Neuron (in vitro differentiated cells): ENCODE results near the gene RUVBL2.
"Not testable (repeated sequence)": the region's sequence is repeated elsewhere in the genome, so short reads cannot be mapped to it uniquely, and the experiment has no call there.

Source experiments
- H2AFZ ChIP-seq: one replicate; pipeline ENCODE4 v1.6.1; 2013; ENCODE audit warnings: low read depth, mild to moderate bottlenecking, inconsistent platforms, low read length, moderate library complexity
- H3K27me3 ChIP-seq: one replicate; pipeline ENCODE4 v1.6.1; 2013; ENCODE audit warnings: low read length; ENCODE audit not compliant: insufficient read depth
- H3K36me3 ChIP-seq: one replicate; pipeline ENCODE4 v1.6.1; 2013; ENCODE audit warnings: low read length; ENCODE audit not compliant: insufficient read depth
- H3K4me1 ChIP-seq: one replicate; pipeline ENCODE4 v1.6.1; 2013; ENCODE audit warnings: low read length; ENCODE audit not compliant: insufficient read depth
- H3K4me3 ChIP-seq: 2 replicates; pipeline ENCODE4 v1.5.1; 2013; ENCODE audit warnings: mild to moderate bottlenecking, low read length, moderate library complexity
- H3K9me3 ChIP-seq: one replicate; pipeline ENCODE4 v1.6.1; 2013; ENCODE audit warnings: low read length

RUVBL2 gene

DNA sequence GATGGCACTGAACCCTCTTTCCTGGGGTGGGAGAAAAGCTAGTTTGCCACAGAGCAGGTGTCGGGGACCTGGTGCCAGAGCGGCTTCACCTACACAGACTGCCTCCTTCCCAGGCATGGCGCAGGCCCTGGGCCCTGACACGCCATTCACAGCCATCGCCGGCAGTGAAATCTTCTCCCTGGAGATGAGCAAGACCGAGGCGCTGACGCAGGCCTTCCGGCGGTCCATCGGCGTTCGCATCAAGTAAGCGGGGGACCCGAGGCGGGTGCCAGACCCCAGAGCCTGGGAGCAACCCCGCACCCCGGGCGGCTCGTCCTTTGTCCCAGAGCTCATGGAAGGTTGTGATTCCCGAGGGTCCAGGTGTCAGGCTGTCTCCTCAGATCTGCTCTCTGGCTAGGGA lies 13.2 kb downstream of the RUVBL2 start:
- peaks cover 65% of the 10 kb centered on the region for H3K36me3 ChIP-seq

GRCh38 chr19:49009828-49010227 lies 16.1 kb downstream of the RUVBL2 start:
- no peak overlapping the region for H2AFZ ChIP-seq
- H3K9me3 ChIP-seq = no peaks in the 10 kb centered on the region
- no peaks in the 10 kb centered on the region for H3K27me3 ChIP-seq
- H3K4me1 ChIP-seq = no peaks in the 10 kb centered on the region
- no peak overlapping the region for H3K4me3 ChIP-seq
- H3K36me3 ChIP-seq = peaks cover 67% of the 10 kb centered on the region

More for the DNA sequence above, 13.2 kb downstream of the RUVBL2 start:
- H3K4me3 ChIP-seq = no peak overlapping the region
- no peak overlapping the region for H2AFZ ChIP-seq
- H3K4me1 ChIP-seq = no peaks in the 10 kb centered on the region
- H3K27me3 ChIP-seq = no peaks in the 10 kb centered on the region
- no peaks in the 10 kb centered on the region for H3K9me3 ChIP-seq

DNA sequence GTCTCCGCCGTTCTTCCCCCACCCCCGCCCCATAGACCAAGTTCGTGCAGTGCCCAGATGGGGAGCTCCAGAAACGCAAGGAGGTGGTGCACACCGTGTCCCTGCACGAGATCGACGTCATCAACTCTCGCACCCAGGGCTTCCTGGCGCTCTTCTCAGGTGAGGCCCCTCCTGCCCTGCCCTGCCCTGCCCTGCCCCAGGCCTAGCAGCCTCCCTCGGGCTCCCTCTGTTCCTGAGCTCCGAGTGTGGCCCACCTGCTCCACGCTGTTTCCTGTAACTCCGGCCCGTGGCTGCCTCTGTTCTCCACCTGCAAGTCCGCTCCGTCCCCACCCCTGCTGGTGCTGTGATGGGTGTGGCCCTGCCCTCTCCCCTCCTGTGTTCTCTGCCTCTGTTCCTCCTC lies 16.8 kb downstream of the RUVBL2 start:
- H3K4me3 ChIP-seq = no peak overlapping the region
- H3K36me3 ChIP-seq = peaks cover 67% of the 10 kb centered on the region
- no peaks in the 10 kb centered on the region for H3K27me3 ChIP-seq
- H2AFZ ChIP-seq = no peak overlapping the region
- H3K4me1 ChIP-seq = no peaks in the 10 kb centered on the region
- no peaks in the 10 kb centered on the region for H3K9me3 ChIP-seq

DNA sequence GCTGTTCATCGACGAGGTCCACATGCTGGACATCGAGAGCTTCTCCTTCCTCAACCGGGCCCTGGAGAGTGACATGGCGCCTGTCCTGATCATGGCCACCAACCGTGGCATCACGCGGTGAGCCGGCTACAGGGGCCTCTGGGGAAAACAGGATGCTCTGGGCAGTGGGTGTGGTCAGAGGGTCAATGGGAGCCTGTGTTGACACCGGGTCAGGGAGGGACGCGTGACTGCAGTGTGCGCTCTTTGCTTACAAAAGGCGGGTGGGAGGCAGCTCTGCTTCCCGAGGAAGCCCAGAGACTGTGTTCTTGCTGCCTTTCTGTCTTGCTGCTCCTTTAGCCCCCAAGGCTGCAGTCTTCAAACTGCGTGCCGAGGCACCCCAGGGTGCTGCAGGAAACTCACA lies 17.5 kb downstream of the RUVBL2 start:
- Histone ChIP-seq H2AFZ (no peak overlapping the region), H3K4me1 (no peaks in the 10 kb centered on the region), H3K27me3 (no peaks in the 10 kb centered on the region), H3K4me3 (no peak overlapping the region), H3K9me3 (peaks cover 5% of the 10 kb centered on the region), H3K36me3 (peaks cover 69% of the 10 kb centered on the region)

- Histone ChIP-seq H3K27me3 (no peaks in the 10 kb centered on the region), H3K4me1 (no peaks in the 10 kb centered on the region), H3K36me3 (peaks cover 65% of the 10 kb centered on the region), H2AFZ (no peak overlapping the region), H3K9me3 (peaks cover 16% of the 10 kb centered on the region), H3K4me3 (no peak overlapping the region)
These were observed 20.6 kb downstream of the RUVBL2 start for GRCh38 chr19:49014123-49014869.

- Histone ChIP-seq H3K4me3 (no peak overlapping the region), H2AFZ (no peak overlapping the region), H3K9me3 (peaks cover 16% of the 10 kb centered on the region), H3K36me3 (peaks cover 61% of the 10 kb centered on the region), H3K27me3 (no peaks in the 10 kb centered on the region), H3K4me1 (no peaks in the 10 kb centered on the region)
These were observed 21.2 kb downstream of the RUVBL2 start for GRCh38 chr19:49014870-49015255.

GRCh38 chr19:49016067-49016839 lies 22.6 kb downstream of the RUVBL2 start:
- H2AFZ ChIP-seq = no peak overlapping the region
- H3K9me3 ChIP-seq = peaks cover 16% of the 10 kb centered on the region
- peaks cover 48% of the 10 kb centered on the region for H3K36me3 ChIP-seq
- H3K27me3 ChIP-seq = no peaks in the 10 kb centered on the region
- peaks cover 3% of the 10 kb centered on the region for H3K4me1 ChIP-seq
- H3K4me3 ChIP-seq = no peak overlapping the region

GRCh38 chr19:49017041-49017665 lies 23.5 kb downstream of the RUVBL2 start, which contains the start of gene LHB:
Gene LHB, minus strand, starts transcription at chr19:49017091. Its CDS starts 10 bp downstream, at chr19:49017081.
- no peaks in the 10 kb centered on the region for H3K27me3 ChIP-seq
- no peak within 1 kb of the TSS for H2AFZ ChIP-seq
- no peak within 1 kb of the TSS for H3K4me3 ChIP-seq

GRCh38 chr19:49017666-49018351 lies 24.1 kb downstream of the RUVBL2 start:
- Histone ChIP-seq H3K36me3 (peaks cover 34% of the 10 kb centered on the region), H3K27me3 (no peaks in the 10 kb centered on the region), H2AFZ (no peak overlapping the region), H3K4me3 (no peak overlapping the region), H3K4me1 (peaks cover 3% of the 10 kb centered on the region), H3K9me3 (peaks cover 16% of the 10 kb centered on the region)

More at GRCh38 chr19:49017041-49017665, 23.5 kb downstream of the RUVBL2 start, which contains the start of gene LHB:
- Histone ChIP-seq H3K36me3 (peaks cover 40% of the 10 kb centered on the region), H3K4me1 (peaks cover 3% of the 10 kb centered on the region), H3K9me3 (peaks cover 16% of the 10 kb centered on the region)

GRCh38 chr19:49018388-49019241 lies 24.9 kb downstream of the RUVBL2 start:
- H3K4me1 ChIP-seq, H3K27me3 ChIP-seq, H2AFZ ChIP-seq, H3K4me3 ChIP-seq: not testable (repeated sequence)
- Histone ChIP-seq H3K36me3 (peaks cover 34% of the 10 kb centered on the region), H3K9me3 (peaks cover 16% of the 10 kb centered on the region)

DNA sequence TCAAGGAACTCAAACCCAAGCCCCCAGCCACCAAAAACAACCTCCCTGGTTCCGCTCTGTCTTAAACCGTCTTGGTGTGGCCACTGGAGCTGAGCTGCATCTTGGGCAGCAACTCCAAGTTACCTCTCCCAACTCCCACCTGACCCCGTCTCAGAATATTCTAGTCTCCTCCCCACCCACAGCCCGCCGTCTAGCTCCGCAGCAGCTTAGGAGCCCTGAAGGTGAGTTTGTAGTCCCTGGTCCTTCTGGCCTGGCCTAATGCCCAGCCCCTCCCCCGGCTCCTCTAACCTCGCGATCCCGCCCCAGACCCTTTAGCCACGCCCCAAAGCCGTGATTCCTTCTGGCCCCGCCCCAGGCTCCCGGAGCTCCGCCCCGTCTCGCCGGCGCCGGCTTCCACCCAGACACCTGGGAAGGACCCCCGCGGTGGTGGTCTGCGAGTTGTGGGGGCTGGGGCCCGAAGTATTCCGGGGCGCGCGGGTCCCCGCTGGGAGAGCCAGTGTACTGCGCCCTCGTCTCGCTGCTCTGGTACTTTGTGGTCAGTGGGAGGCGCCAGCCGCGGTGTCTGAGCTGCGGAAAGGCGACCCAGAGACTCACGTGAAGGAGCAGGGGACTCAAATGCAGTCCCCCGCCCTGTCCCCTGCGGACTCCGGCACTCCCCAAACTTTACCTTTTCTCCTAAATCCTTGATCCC lies 25.7 kb downstream of the RUVBL2 start:
- H3K36me3 ChIP-seq = peaks cover 27% of the 10 kb centered on the region
- H3K27me3 ChIP-seq = no peaks in the 10 kb centered on the region
- no peak overlapping the region for H3K4me3 ChIP-seq
- peaks cover 16% of the 10 kb centered on the region for H3K9me3 ChIP-seq
- peaks cover 3% of the 10 kb centered on the region for H3K4me1 ChIP-seq
- H2AFZ ChIP-seq = no peak overlapping the region

- peaks cover 16% of the 10 kb centered on the region for H3K9me3 ChIP-seq
- no peak overlapping the region for H2AFZ ChIP-seq
- no peak overlapping the region for H3K4me3 ChIP-seq
- no peaks in the 10 kb centered on the region for H3K27me3 ChIP-seq
- peaks cover 18% of the 10 kb centered on the region for H3K36me3 ChIP-seq
- peaks cover 3% of the 10 kb centered on the region for H3K4me1 ChIP-seq
These were observed 26.7 kb downstream of the RUVBL2 start for GRCh38 chr19:49020342-49020741.
